Measurements from ENCODE around the gene UBE2Q1.
A peak's percentile ranks its signal among the peaks of the same experiment; 100 is the strongest.

Gene UBE2Q1

DNA sequence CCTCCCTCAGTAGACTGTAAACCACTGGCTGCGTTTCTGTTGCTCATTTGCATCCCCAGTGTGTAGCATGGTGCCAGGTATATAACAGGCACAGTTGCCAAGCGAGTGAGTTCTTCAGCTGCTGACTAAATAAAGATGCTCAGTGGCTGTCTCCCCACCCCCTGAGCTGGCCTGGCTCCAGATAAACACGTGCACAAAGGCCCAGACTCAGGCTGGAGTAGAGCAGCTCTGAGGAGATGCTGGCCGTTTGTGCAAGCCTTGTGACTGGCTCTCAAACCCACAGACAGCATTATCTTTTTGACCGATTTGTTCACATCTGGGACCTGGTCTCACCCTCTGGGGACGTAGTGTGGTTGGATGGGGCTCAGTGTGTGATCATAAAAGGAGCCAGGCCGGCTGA, 16.3 kb upstream of the UBE2Q1 start:
- ATAC-seq (replicated peaks; ENCODE audit: extremely low read depth, poor library complexity, severe bottlenecking) (no peak), DNase-seq (ENCODE audit: low spot score in 2 of 2) (no peak)
- Mint-ChIP-seq H3K36me3 (ENCODE audit: insufficient read depth) (peaks cover 18% of the 10 kb centered on the region), H3K4me1 (peaks cover 12% of the 10 kb centered on the region), H3K27me3 (peaks cover 9% of the 10 kb centered on the region), H3K27ac (ENCODE audit: low read depth) (no peak overlapping the region), H3K4me3 (no peak overlapping the region), H3K9me3 (no peaks in the 10 kb centered on the region)

DNA sequence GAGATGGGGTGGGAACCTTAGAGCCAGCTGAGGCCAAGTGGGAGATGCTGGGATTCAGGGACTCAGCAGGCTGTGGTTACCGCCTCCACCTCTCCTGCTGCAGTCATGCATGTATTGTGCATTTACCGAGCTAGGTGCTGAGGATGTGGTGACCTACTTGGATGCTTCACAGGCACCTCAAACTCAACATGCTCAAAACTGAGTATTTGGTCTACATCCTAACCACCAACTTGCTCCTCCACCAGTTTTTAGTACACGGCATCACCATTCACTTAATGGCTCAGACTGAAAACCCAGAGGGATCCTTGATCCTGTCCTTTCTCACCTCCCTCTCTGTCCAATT, 14.7 kb upstream of the UBE2Q1 start:
- Mint-ChIP-seq H3K27ac (ENCODE audit: low read depth) (peak overlapping the region; percentile 68), H3K4me1 (peaks cover 7% of the 10 kb centered on the region), H3K9me3 (no peaks in the 10 kb centered on the region), H3K4me3 (no peak overlapping the region), H3K27me3 (peaks cover 17% of the 10 kb centered on the region), H3K36me3 (ENCODE audit: insufficient read depth) (peaks cover 4% of the 10 kb centered on the region)
- DNase-seq (ENCODE audit: low spot score in 2 of 2) (no peak), ATAC-seq (replicated peaks; ENCODE audit: extremely low read depth, poor library complexity, severe bottlenecking) (no peak)

DNA sequence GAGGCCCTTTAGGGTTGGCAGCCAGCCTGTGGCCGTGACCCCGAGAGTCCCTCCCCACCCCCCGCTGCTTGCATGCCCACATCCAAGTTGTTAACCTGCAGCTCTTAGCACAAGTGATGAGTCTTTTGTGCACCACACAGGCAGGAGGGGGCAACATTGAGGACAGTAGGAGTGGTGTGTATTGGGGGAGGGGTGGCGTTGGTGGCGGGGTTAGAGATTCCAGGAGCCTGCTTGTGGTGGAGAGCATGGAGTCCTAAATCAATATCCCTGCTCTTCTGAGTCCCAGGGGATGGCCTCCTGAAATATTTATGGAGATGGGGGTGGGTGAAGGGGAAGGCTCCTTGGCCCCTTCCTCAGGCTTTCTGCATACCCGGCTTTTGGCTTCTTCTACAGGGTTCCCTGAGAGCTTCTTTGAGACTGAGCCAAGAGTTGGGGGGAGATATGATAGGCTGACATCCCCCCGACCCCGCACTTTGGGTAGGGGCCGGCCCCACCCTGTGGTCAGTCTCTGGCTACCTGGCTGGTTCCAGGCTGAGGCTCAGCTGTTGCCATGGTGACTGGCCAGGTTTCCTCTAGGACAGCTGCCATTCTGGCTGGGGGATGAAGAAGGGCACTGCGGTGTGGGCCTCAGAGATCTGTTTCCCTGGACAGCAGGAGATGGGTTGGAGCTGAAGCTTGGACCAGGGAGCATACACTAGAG, 14.2 kb upstream of the UBE2Q1 start:
- Mint-ChIP-seq H3K27ac (ENCODE audit: low read depth) (peak overlapping the region; percentile 68), H3K4me3 (no peak overlapping the region), H3K27me3 (peaks cover 22% of the 10 kb centered on the region), H3K4me1 (peaks cover 12% of the 10 kb centered on the region), H3K9me3 (no peaks in the 10 kb centered on the region), H3K36me3 (ENCODE audit: insufficient read depth) (peaks cover 2% of the 10 kb centered on the region)
- DNase-seq (ENCODE audit: low spot score in 2 of 2) = no peak
- no peak for ATAC-seq (replicated peaks; ENCODE audit: extremely low read depth, poor library complexity, severe bottlenecking)

DNA sequence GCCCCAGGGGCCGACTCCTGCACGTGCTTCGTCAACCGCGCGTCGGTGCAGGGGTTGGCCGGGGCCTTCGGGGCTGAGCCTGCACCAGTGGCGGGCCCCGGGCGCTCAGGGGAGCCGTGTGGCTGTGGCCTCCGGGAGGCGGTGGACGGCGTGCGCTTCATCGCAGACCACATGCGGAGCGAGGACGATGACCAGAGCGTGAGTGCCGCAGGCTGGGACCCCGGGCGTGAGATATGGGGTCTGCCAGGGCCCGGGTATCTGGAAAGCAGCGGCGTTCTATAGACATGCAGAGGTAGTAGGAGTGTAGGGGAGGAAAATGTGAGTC, 13.5 kb upstream of the UBE2Q1 start:
- peaks cover 17% of the 10 kb centered on the region for H3K4me1 Mint-ChIP-seq
- peaks cover 29% of the 10 kb centered on the region for H3K27me3 Mint-ChIP-seq
- no peak overlapping the region for H3K4me3 Mint-ChIP-seq
- H3K27ac Mint-ChIP-seq (ENCODE audit: low read depth) = no peak overlapping the region
- peaks cover 5% of the 10 kb centered on the region for H3K36me3 Mint-ChIP-seq (ENCODE audit: insufficient read depth)
- no peaks in the 10 kb centered on the region for H3K9me3 Mint-ChIP-seq
- DNase-seq (ENCODE audit: low spot score in 2 of 2) = no peak
- ATAC-seq (replicated peaks; ENCODE audit: extremely low read depth, poor library complexity, severe bottlenecking) = no peak

DNA sequence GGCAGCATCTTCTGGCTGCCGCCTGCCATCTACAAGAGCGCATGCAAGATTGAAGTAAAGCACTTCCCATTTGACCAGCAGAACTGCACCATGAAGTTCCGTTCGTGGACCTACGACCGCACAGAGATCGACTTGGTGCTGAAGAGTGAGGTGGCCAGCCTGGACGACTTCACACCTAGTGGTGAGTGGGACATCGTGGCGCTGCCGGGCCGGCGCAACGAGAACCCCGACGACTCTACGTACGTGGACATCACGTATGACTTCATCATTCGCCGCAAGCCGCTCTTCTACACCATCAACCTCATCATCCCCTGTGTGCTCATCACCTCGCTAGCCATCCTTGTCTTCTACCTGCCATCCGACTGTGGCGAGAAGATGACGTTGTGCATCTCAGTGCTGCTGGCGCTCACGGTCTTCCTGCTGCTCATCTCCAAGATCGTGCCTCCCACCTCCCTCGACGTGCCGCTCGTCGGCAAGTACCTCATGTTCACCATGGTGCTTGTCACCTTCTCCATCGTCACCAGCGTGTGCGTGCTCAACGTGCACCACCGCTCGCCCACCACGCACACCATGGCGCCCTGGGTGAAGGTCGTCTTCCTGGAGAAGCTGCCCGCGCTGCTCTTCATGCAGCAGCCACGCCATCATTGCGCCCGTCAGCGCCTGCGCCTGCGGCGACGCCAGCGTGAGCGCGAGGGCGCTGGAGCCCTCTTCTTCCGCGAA, 12.9 kb upstream of the UBE2Q1 start:
- Mint-ChIP-seq H3K36me3 (ENCODE audit: insufficient read depth) (peaks cover 5% of the 10 kb centered on the region), H3K9me3 (no peaks in the 10 kb centered on the region), H3K4me1 (peaks cover 17% of the 10 kb centered on the region), H3K27me3 (peaks cover 34% of the 10 kb centered on the region), H3K27ac (ENCODE audit: low read depth) (no peak overlapping the region), H3K4me3 (no peak overlapping the region)
- ATAC-seq (replicated peaks; ENCODE audit: extremely low read depth, poor library complexity, severe bottlenecking) (no peak), DNase-seq (ENCODE audit: low spot score in 2 of 2) (no peak)

DNA sequence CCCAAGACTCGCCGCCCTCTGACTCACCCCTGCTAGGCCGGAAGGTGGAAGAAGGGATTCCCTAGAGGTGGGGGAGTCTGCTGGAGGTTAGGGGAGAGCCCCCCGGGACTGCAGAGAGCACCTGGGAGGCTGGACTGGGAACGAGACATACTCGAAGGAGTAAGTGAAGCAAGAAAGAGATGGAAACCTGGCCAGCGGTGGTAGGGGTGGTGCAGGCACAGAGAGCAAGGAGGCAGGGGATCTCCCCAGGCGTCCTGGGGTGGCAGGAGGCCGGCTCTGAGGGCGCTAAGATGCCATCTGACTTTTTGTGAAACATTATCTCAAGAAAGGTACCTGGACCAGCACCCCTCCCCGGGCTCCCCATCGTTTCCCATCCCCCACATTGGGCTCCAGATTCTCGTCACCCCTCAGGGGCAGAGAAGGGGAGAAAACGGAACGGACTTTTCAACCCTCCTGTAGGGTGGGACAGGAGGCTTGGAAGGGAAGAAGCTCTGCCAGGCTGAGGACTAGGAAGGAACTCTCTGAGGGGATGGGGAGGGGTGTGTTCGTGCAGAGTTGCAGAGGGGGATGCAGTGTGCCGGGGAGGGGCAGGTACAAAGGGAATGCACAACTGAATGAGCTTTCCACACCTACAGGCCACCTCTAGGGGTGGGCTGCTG, 9.8 kb upstream of the UBE2Q1 start:
- Mint-ChIP-seq H3K36me3 (ENCODE audit: insufficient read depth) (peaks cover 5% of the 10 kb centered on the region), H3K9me3 (no peaks in the 10 kb centered on the region), H3K27ac (ENCODE audit: low read depth) (no peak overlapping the region), H3K4me1 (peaks cover 11% of the 10 kb centered on the region), H3K4me3 (no peak overlapping the region), H3K27me3 (peaks cover 51% of the 10 kb centered on the region)
- no peak for ATAC-seq (replicated peaks; ENCODE audit: extremely low read depth, poor library complexity, severe bottlenecking)
- no peak for DNase-seq (ENCODE audit: low spot score in 2 of 2)

DNA sequence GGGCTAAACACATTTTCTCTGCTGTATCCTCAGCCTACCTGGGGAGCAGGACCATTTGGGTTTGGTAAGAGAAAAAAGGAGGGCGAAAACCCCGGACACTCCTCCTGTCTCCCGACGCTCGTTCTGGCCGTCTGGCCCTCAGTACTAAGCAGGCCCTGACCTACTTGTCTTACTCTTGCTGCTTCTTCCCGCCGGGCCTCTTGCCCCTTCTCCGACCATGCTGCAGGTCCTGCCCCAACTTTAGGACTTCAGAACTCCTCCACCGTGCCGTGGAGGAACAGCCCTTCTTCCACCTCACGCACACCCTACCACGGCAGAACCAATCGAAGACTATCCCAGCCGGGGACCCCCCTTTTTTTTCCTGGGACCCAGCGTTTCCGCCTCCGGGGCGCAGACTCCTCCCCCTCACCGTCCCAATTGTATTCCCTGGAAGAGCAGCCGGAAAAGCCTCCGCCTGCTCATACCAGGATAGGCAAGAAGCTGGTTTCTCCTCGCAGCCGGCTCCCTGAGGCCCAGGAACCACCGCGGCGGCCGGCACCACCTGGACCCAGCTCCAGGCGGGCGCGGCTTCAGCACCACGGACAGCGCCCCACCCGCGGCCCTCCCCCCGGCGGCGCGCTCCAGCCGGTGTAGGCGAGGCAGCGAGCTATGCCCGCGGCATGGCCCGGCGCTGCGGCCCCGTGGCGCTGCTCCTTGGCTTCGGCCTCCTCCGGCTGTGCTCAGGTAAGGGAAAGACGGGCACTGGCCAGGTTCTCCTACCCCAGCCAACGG, 9.1 kb upstream of the UBE2Q1 start, which contains the start of gene CHRNB2:
CHRNB2 (plus strand) TSS at position 393 of the 771 bp plus-strand sequence; CDS start at position 660, 267 bp downstream.
- DNase-seq (ENCODE audit: low spot score in 2 of 2) = peak; percentile 61 to 65
- H3K36me3 Mint-ChIP-seq (ENCODE audit: insufficient read depth) = peaks cover 3% of the 10 kb centered on the region
- H3K27me3 Mint-ChIP-seq = peaks cover 51% of the 10 kb centered on the region
- H3K4me1 Mint-ChIP-seq = peaks cover 11% of the 10 kb centered on the region
- ATAC-seq (replicated peaks; ENCODE audit: extremely low read depth, poor library complexity, severe bottlenecking) = peak; percentile 92
- H3K27ac Mint-ChIP-seq (ENCODE audit: low read depth) = no peak within 1 kb of the TSS
- H3K4me3 Mint-ChIP-seq = no peak within 1 kb of the TSS
- no peaks in the 10 kb centered on the region for H3K9me3 Mint-ChIP-seq

DNA sequence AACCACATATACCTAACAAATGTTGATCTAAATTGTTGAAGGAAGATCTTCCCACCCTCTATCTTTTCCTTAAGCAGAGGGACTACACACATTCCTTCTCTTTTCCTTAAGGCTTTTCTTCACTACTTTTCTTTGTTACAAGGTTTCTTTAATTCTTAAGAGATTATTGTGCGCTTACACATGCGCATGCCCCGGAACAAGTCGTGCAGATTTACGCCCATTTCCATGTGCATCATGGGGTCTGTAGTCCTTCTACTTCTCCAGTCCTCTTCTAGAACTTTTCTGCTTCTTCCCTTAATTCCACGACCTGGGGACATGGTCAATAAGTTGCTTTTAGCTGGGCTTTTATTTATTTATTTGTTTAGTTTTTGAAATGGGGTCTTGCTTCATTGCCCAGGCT, 7.4 kb upstream of the UBE2Q1 start:
- Mint-ChIP-seq H3K4me3 (no peak overlapping the region), H3K4me1 (peaks cover 11% of the 10 kb centered on the region), H3K9me3 (no peaks in the 10 kb centered on the region), H3K27me3 (peaks cover 42% of the 10 kb centered on the region), H3K27ac (ENCODE audit: low read depth) (no peak overlapping the region), H3K36me3 (ENCODE audit: insufficient read depth) (peaks cover 3% of the 10 kb centered on the region)
- no peak for ATAC-seq (replicated peaks; ENCODE audit: extremely low read depth, poor library complexity, severe bottlenecking)
- no peak for DNase-seq (ENCODE audit: low spot score in 2 of 2)

DNA sequence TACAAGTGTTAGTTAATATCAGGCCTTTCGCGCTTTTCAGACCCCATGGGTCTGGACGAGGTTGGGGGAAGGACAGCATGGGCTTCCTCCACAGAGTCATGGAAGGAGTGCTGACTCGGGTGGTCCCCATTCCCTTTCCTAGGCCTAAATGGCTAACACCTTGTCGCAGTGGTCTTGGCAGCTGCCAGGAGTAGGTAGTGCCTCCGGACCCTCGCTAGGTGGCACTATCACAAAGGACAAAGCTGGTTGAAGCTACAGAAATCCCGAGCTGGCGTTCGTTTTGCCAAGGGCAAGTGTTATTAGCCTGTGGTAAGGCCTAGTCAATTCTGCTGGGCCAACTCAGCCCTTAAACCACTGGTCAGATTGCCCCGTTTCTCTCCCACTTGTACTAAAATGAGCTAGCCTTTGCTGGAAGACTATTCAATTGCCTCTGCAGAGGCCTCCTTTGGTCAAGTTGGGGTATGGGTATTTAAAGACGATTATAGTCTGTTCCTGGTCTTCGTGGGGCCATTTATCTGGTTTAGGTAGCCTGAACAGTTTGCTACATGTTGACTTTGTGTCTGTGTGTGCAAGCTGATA, 1.1 kb upstream of the UBE2Q1 start:
- Mint-ChIP-seq H3K27me3 (no peaks in the 10 kb centered on the region), H3K4me3 (peak overlapping the region; percentile 84), H3K36me3 (ENCODE audit: insufficient read depth) (peaks cover 12% of the 10 kb centered on the region), H3K27ac (ENCODE audit: low read depth) (peak overlapping the region; percentile 84), H3K9me3 (no peaks in the 10 kb centered on the region), H3K4me1 (peaks cover 47% of the 10 kb centered on the region)
- ATAC-seq (replicated peaks; ENCODE audit: extremely low read depth, poor library complexity, severe bottlenecking) = peak; percentile 55
- DNase-seq (ENCODE audit: low spot score in 2 of 2) = peak; percentile 73 to 75

DNA sequence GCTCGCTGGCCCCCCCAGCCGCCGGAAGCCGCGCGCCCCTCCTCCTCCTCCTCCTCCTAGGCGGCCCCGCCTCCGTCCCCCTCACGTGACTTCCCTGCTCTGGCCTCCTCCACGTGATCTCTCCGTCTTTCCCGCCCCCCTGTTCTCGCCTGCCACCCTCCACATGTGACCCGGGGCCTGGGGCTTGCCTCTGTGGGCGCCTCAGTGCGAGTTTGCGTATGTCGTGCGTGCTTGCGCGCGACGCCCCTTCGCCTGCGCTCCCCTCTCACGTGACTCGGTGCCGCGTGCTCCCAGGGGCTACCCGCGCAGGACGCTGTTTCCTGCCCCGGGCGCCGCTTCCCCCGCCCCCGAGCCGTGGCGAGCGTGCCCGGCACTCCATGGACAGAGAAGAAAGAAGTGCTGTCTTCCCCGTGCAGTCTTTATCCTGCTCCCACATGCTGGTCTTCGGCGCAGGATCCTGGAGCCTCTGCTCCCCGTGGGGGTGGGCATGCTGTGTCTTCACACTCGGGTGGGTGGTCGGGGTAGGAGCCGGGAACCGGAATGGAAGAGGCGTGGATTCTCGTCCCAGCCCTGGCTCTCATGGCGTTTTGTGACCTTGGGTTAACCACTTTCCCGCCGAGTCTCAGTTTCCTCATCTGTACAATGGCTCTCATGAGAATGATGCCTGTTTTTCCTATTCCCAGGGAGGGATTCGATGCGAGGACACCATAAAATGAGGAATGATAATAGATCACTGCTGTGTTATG, 431 bp upstream of the UBE2Q1 start:
- ATAC-seq (replicated peaks; ENCODE audit: extremely low read depth, poor library complexity, severe bottlenecking) (peak; percentile 95), DNase-seq (ENCODE audit: low spot score in 2 of 2) (peak; percentile 98 to 100)
- H3K9me3 Mint-ChIP-seq = no peaks in the 10 kb centered on the region
- peaks cover 17% of the 10 kb centered on the region for H3K36me3 Mint-ChIP-seq (ENCODE audit: insufficient read depth)
- peak overlapping the region; percentile 84 for H3K4me3 Mint-ChIP-seq
- no peaks in the 10 kb centered on the region for H3K27me3 Mint-ChIP-seq
- peak overlapping the region; percentile 84 for H3K27ac Mint-ChIP-seq (ENCODE audit: low read depth)
- peaks cover 49% of the 10 kb centered on the region for H3K4me1 Mint-ChIP-seq

DNA sequence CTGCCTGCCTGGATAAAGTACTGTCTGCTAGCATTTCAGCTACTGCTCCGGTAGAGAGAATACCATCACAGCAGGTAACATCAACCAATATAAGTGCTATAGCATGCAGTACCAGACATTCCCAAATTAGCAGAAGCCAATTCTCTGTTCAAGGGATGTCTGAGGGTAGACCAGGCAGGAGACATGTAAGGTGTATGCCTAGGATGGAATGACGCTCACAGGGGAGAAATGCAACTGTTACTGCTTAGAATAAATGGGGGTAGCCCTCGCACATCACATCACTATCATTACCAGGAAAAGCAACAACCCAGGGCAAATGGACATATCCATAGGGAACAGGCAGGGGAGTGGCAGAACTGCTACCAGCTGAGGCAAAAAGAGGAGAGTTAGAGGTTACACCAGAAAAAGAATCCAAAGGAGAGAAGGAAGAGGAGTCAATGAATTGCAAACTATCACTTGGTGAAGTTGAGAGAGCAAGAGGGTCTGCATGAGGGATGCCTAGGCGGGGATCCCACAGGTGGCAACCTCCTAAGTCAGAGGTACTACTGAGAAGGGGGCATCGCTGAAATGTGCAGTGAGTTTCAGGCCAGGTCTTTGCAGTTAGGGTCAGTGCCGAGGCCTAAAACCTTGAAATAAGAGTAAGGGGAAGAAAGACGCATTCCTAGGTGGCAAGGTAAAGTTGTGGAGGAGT, 1.1 kb downstream of the UBE2Q1 start:
- Mint-ChIP-seq H3K9me3 (no peaks in the 10 kb centered on the region), H3K27me3 (no peaks in the 10 kb centered on the region), H3K27ac (ENCODE audit: low read depth) (peak overlapping the region; percentile 84), H3K4me1 (peaks cover 56% of the 10 kb centered on the region), H3K4me3 (peak overlapping the region; percentile 84), H3K36me3 (ENCODE audit: insufficient read depth) (peaks cover 30% of the 10 kb centered on the region)
- ATAC-seq (replicated peaks; ENCODE audit: extremely low read depth, poor library complexity, severe bottlenecking) = no peak
- no peak for DNase-seq (ENCODE audit: low spot score in 2 of 2)

All from central memory CD8-positive, alpha-beta T cell (primary cell).